K562 (cell line): Measurements from ENCODE around the gene BSDC1. TPM values are rescaled to one million over a fixed set of nuclear protein-coding genes. Genes with fewer than 3 reads are reported as not detected.

Source experiments
- HMG20B ChIP-seq: fragments of 250-450 bp; sonication (Bioruptor Pico); IDR thresholded peaks from 2 replicates; pipeline ENCODE4 v1.5.0; 2021; ENCODE audit warnings: mild to moderate bottlenecking
- KDM2B ChIP-seq: fragments of 250-450 bp; sonication (Bioruptor Pico); IDR thresholded peaks from 2 replicates; pipeline ENCODE4 v1.8.0; 2021; ENCODE audit warnings: mild to moderate bottlenecking, moderate library complexity
- MTF1 ChIP-seq: fragments of 250-450 bp; sonication (Bioruptor Pico); IDR thresholded peaks from 2 replicates; pipeline ENCODE4 v1.9.0; 2021; ENCODE audit warnings: moderate library complexity, mild to moderate bottlenecking, inconsistent platforms, borderline replicate concordance
- TCF3 ChIP-seq: sonication (generic); formaldehyde crosslinking; IDR thresholded peaks from 2 replicates; pipeline ENCODE4 v1.4.0; 2020; ENCODE audit warnings: mild to moderate bottlenecking, missing genetic modification reagents
- ZNF41 ChIP-seq: fragments of 250-450 bp; sonication (Bioruptor Pico); conservative IDR thresholded peaks from 2 replicates; pipeline ENCODE4 v1.4.0; 2020; ENCODE audit warnings: mild to moderate bottlenecking
- ZNF766 ChIP-seq: fragments of 200-800 bp; sonication (Bioruptor generic); conservative IDR thresholded peaks from 2 replicates; pipeline ENCODE4 v1.6.1; 2016; ENCODE audit warnings: missing genetic modification characterization, missing compliant biosample characterization
- polyA plus RNA-seq, 8 experiments: library from polyadenylated mRNA; depleted of rRNA in 4 of 8; stranded (reverse) in 5 of 8; unstranded in 3 of 8; fragments of >200 nt; fragmentation: Nextera tagmentation in 2 of 8; fragmentation: Illumina TruSeq in 1 of 8; extraction: Ambion mirVana in 2 of 8; extraction: Trizol in 1 of 8; gene quantifications; 2 replicates each; pipeline versions ENCODE4 v1.2.1 to v1.2.3, GENCODE V29; 2011 to 2014; ENCODE audit warnings: inconsistent platforms in 1 of 8, missing spikeins in 1 of 8
- total RNA-seq, 7 experiments: library from RNA; depleted of rRNA in 6 of 7; stranded (reverse); fragments of >200 nt in 6 of 7; fragmentation: Illumina TruSeq in 2 of 7; extraction: Trizol in 2 of 7; gene quantifications; 2 replicates each; pipeline versions ENCODE4 v1.2.1 to v1.2.3, GENCODE V29; 2011 to 2021; ENCODE audit warnings: low replicate concordance in 1 of 7
- TF ChIP-seq, protein P1 (sequence below), 2 experiments: fragments of 250-450 bp in 1 of 2; fragments of 450-650 bp in 1 of 2; sonication (Bioruptor Pico) in 1 of 2; IDR thresholded peaks; 2 replicates each; pipeline versions ENCODE4 v1.6.1 to v1.8.0; 2016 to 2021; ENCODE audit warnings: mild to moderate bottlenecking in 2 of 2, moderate library complexity in 2 of 2, missing compliant biosample characterization in 1 of 2, missing genetic modification characterization in 1 of 2
- TF ChIP-seq, protein P2 (sequence below): fragments of 450-650 bp; formaldehyde crosslinking; conservative IDR thresholded peaks from 2 replicates; pipeline ENCODE4 v1.4.0; 2022; ENCODE audit warnings: mild to moderate bottlenecking, missing genetic modification characterization

The BSDC1 gene
- total and polyA plus RNA-seq, 9 of the 15 experiments (the other 6 are each of a cell fraction or from before 2014, with no cell fraction given) = 10.2 to 96.8 (median 73.1) TPM

DNA sequence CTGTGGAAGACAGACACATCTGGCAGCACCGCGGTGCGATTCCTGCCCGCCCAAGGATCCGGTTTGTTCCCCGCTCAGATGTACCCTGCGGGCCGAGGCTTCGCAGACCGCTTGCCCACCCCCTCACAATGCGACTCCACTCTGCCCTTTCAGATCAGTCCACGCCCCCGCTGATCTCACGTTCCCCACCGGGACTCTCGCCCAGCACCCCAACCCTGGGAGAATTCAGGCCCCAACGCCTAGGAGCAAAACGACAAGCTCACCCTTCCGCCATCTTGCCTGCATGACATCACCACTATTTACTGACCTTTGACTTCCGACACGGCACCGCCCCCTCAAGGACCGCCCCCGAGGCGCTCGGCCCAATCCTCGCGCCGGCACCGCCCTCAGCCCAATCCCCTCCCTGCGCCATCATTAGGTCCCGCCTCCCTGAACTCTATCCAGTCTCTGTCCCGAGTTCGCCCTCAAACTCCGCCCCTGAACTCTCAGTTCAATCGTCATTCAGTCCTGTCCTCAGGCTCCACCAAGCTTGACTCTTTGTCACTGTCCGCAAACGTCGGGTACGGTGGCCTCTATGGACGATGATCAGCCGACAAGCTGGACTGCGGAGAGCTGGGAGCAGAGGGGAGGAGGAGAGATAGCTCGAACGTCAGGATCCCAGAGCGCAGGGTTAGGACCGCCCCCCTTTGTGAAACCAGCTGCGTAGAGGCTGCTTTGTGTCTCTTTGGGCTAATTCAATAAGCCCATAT lies at the start of gene BSDC1 (continued):
- TF ChIP-seq TCF3 (peak; percentile 64; the same call in 1 of the 2 replicates), HMG20B (no peak), ZNF766 (CRISPR knock-in tag) (no peak), KDM2B (peak; percentile 74; the same call in 1 of the 2 replicates), MTF1 (CRISPR knock-in tag) (no peak), ZNF41 (CRISPR knock-in tag) (no peak)
- TF ChIP-seq, protein P1, sequence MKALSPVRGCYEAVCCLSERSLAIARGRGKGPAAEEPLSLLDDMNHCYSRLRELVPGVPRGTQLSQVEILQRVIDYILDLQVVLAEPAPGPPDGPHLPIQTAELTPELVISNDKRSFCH (CRISPR knock-in tag; IDR thresholded peaks at IDR 0.05) = no peak
- TF ChIP-seq, protein P1 (tag; IDR thresholded peaks at IDR 0.05) = peak; percentile 77; the same call in 1 of the 2 replicates
- TF ChIP-seq, protein P2, sequence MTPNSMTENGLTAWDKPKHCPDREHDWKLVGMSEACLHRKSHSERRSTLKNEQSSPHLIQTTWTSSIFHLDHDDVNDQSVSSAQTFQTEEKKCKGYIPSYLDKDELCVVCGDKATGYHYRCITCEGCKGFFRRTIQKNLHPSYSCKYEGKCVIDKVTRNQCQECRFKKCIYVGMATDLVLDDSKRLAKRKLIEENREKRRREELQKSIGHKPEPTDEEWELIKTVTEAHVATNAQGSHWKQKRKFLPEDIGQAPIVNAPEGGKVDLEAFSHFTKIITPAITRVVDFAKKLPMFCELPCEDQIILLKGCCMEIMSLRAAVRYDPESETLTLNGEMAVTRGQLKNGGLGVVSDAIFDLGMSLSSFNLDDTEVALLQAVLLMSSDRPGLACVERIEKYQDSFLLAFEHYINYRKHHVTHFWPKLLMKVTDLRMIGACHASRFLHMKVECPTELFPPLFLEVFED (CRISPR knock-in tag) = 0 out of 2 replicates have a peak, but pooled peaks have one; percentile 57
